Endothelial cell (in vitro differentiated cells): ENCODE measurements around the gene AMELX. TPM values are rescaled to one million over a fixed set of nuclear protein-coding genes. Genes with fewer than 3 reads are reported as not detected.

Experiments used
- DNase-seq: peaks from one replicate; pipeline ENCODE4 v3.0.0; 2021; ENCODE audit warnings: low spot score
- H3K27ac Mint-ChIP-seq: one replicate; pipeline ENCODE4 v1.8.0; 2021; ENCODE audit warnings: mixed read lengths, inconsistent platforms; ENCODE audit not compliant: unreplicated experiment
- H3K27me3 Mint-ChIP-seq: one replicate; pipeline ENCODE4 v1.8.0; 2021; ENCODE audit warnings: mild to moderate bottlenecking, moderate library complexity, mixed read lengths, inconsistent platforms; ENCODE audit not compliant: unreplicated experiment
- H3K36me3 Mint-ChIP-seq: one replicate; pipeline ENCODE4 v1.8.0; 2021; ENCODE audit warnings: mild to moderate bottlenecking, low read depth, mixed read lengths, inconsistent platforms; ENCODE audit not compliant: unreplicated experiment
- H3K4me1 Mint-ChIP-seq: one replicate; pipeline ENCODE4 v1.8.0; 2021; ENCODE audit warnings: mild to moderate bottlenecking, mixed read lengths, inconsistent platforms; ENCODE audit not compliant: unreplicated experiment
- H3K4me3 Mint-ChIP-seq: one replicate; pipeline ENCODE4 v1.8.0; 2021; ENCODE audit warnings: mild to moderate bottlenecking, mixed read lengths, inconsistent platforms; ENCODE audit not compliant: unreplicated experiment
- H3K9me3 Mint-ChIP-seq: one replicate; pipeline ENCODE4 v1.8.0; 2021; ENCODE audit warnings: mixed read lengths, inconsistent platforms; ENCODE audit not compliant: unreplicated experiment
- CTCF ChIP-seq: fragments of 200-600 bp; sonication (generic); IDR thresholded peaks from one replicate; pipeline ENCODE4 v1.5.0; 2021; ENCODE audit warnings: antibody characterized with exemption; ENCODE audit not compliant: unreplicated experiment
- total RNA-seq: library from RNA; stranded (reverse); fragmentation: NEBNext Ultra II Directional; extraction: Animal tissue kit (Norgen Biotek cat#: 25700); gene quantifications from one replicate; pipeline ENCODE4 v1.2.1, GENCODE V29; 2021; ENCODE audit not compliant: unreplicated experiment

The AMELX gene
- total RNA-seq, 1 donor from 2014 or later, result not detected

DNA sequence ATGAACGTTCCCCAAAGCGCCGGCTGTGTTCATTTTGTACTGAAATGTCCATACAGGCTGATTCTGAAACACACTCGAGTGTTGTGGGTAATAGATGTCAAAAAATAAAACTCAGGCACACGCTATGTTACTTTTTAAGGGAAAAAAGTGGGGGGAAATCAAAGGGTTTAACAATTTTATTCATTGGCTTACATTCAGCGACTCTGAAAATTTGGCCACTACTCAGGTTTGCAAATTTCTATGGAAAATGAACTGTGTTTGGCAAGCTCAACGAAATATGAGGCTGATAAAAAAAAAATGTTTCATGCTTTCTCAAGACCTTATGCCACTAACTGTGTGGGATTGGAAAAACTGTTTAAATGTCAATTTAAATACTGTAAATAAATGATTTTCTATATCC is 18.5 kb downstream of the AMELX start:
- H3K9me3 Mint-ChIP-seq, result no peaks in the 10 kb centered on the region
- H3K4me1 Mint-ChIP-seq, result no peaks in the 10 kb centered on the region
- no peak overlapping the region for H3K27ac Mint-ChIP-seq
- DNase-seq, result no peak
- no peak for TF ChIP-seq CTCF
- H3K27me3 Mint-ChIP-seq, result no peaks in the 10 kb centered on the region
- H3K36me3 Mint-ChIP-seq, result no peaks in the 10 kb centered on the region
- H3K4me3 Mint-ChIP-seq, result no peak overlapping the region

DNA sequence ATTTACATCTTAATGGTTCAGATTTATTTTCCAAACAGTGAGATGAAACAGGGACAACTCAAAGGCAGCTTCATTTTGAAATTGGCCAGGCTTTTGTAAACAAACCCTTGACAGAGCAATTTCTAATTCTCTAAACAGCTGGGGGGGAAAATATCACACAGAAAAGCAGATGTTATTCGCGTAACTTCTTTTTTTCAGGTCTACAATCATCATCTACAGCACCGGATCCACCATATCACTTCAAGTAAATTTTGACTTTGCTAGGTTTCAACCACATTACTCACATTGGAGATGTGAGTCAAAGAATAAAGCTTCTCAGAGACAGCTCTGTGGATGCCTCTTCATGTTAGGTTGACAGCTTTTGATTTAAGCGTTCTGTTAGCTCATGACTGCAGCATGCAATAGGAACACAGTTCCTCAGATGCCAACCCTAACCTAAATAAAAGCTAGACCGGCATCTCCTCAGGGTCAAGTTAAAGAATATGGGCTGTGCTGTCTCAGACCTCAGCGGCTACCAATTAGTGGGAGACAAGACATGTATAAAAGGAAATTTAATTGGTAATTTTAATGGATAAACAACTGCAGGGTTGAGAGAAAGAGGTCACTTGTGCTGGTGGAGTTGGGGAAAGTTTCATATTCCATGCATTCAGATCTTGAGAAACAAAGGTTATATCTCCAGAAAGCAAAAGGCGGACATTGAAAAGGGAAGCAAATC is 26.8 kb downstream of the AMELX start:
- Mint-ChIP-seq H3K36me3 (no peaks in the 10 kb centered on the region), H3K4me3 (no peak overlapping the region), H3K27me3 (no peaks in the 10 kb centered on the region), H3K9me3 (no peaks in the 10 kb centered on the region), H3K4me1 (no peaks in the 10 kb centered on the region), H3K27ac (no peak overlapping the region)
- DNase-seq, result no peak
- TF ChIP-seq CTCF, result no peak

- DNase-seq, result no peak
- no peaks in the 10 kb centered on the region for H3K9me3 Mint-ChIP-seq
- H3K4me3 Mint-ChIP-seq, result no peak overlapping the region
- no peak for TF ChIP-seq CTCF
- H3K36me3 Mint-ChIP-seq, result no peaks in the 10 kb centered on the region
- H3K4me1 Mint-ChIP-seq, result no peaks in the 10 kb centered on the region
- H3K27me3 Mint-ChIP-seq, result no peaks in the 10 kb centered on the region
- H3K27ac Mint-ChIP-seq, result no peak overlapping the region
These were observed 28.8 kb downstream of the AMELX start for GRCh38 chrX:11321986-11322385.

DNA sequence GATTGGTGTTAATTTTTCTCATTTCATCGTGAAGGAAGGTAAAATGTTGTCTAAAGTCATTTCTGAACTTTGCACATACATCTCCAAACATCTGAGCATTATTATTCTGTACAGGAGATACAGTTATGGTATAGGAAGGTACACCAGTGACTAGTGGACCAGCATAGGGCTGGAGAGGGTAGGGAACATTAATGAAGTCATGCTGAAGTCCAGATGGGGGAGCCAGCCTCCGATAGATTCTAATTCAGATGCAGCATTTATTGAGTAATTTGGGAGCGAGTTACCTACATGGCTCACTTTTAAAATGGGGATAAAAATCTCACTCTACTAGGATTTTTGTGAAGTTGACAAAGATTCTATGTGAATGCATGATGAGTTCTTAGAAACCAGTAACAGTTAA is 34.9 kb downstream of the AMELX start:
- H3K9me3 Mint-ChIP-seq, result no peaks in the 10 kb centered on the region
- no peaks in the 10 kb centered on the region for H3K36me3 Mint-ChIP-seq
- H3K27ac Mint-ChIP-seq, result no peak overlapping the region
- DNase-seq, result no peak
- H3K4me3 Mint-ChIP-seq, result no peak overlapping the region
- H3K4me1 Mint-ChIP-seq, result no peaks in the 10 kb centered on the region
- TF ChIP-seq CTCF, result no peak
- no peaks in the 10 kb centered on the region for H3K27me3 Mint-ChIP-seq

DNA sequence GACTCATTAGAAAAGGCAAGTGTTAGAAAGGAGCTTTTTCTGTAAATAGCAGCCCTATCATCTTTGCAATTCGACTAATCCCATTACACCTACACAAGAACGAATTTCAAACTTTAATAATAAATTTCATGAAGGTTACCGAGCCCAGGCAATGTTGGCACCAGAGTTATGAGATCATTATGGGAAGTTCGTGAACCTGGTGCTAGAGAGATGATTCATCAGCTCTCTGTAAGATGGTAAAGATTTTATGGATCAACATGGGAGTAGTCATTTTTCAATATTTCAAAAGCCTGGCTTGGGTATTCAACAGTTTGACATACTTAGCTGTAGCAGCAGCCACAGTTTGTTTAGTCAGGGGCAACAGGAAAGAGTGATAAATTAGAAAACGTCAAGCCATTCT is 35.8 kb downstream of the AMELX start:
- DNase-seq, result no peak
- Mint-ChIP-seq H3K27ac (no peak overlapping the region), H3K4me1 (no peaks in the 10 kb centered on the region), H3K36me3 (no peaks in the 10 kb centered on the region), H3K9me3 (no peaks in the 10 kb centered on the region), H3K4me3 (no peak overlapping the region), H3K27me3 (no peaks in the 10 kb centered on the region)
- no peak for TF ChIP-seq CTCF
